GM18858 (cell line): Measurements from ENCODE around the gene USP36.
"Not testable (repeated sequence)": the region's sequence is repeated elsewhere in the genome, so short reads cannot be mapped to it uniquely, and the experiment has no call there.

Experiments
- ATAC-seq: cut with Tn5 transposase; IDR thresholded peaks from one replicate; pipeline ENCODE4 v1.9.1; 2021; ENCODE audit not compliant: unreplicated experiment

USP36 gene

GRCh38 chr17:78774453-78774852 lies 66.2 kb downstream of the USP36 start:
- ATAC-seq: no peak

GRCh38 chr17:78771758-78772382 lies 68.7 kb downstream of the USP36 start:
- no peak for ATAC-seq

- no peak for ATAC-seq
Measured at GRCh38 chr17:78769196-78769773, 71.3 kb downstream of the USP36 start.

- ATAC-seq: no peak
Measured at GRCh38 chr17:78767806-78768205, 72.8 kb downstream of the USP36 start.

GRCh38 chr17:78766743-78767294 lies 73.8 kb downstream of the USP36 start:
- no peak for ATAC-seq

GRCh38 chr17:78766225-78766624 lies 74.4 kb downstream of the USP36 start:
- no peak for ATAC-seq

GRCh38 chr17:78765821-78766220 lies 74.8 kb downstream of the USP36 start:
- no peak for ATAC-seq

- ATAC-seq: no peak
Measured at GRCh38 chr17:78764871-78765270, 75.7 kb downstream of the USP36 start.

GRCh38 chr17:78763561-78763960 lies 77.1 kb downstream of the USP36 start:
- ATAC-seq: no peak

GRCh38 chr17:78761789-78762406 lies 78.7 kb downstream of the USP36 start:
- no peak for ATAC-seq

GRCh38 chr17:78759969-78760352 lies 80.7 kb downstream of the USP36 start:
- ATAC-seq: no peak

- ATAC-seq: no peak
Measured at GRCh38 chr17:78759203-78759968, 81.2 kb downstream of the USP36 start.

- no peak for ATAC-seq
Measured at GRCh38 chr17:78753316-78754250, 87.0 kb downstream of the USP36 start.

- ATAC-seq: no peak
Measured at GRCh38 chr17:78751447-78752161, 89.0 kb downstream of the USP36 start.

GRCh38 chr17:78751000-78751399 lies 89.6 kb downstream of the USP36 start:
- not testable (repeated sequence) for ATAC-seq

GRCh38 chr17:78748730-78749317 lies 91.8 kb downstream of the USP36 start:
- no peak for ATAC-seq

GRCh38 chr17:78748048-78748729 lies 92.4 kb downstream of the USP36 start:
- ATAC-seq: no peak

- ATAC-seq: no peak
Measured at GRCh38 chr17:78747488-78747887, 93.1 kb downstream of the USP36 start.

GRCh38 chr17:78746949-78747269 lies 93.7 kb downstream of the USP36 start:
- no peak for ATAC-seq
